ENCODE results near the gene PGAM2. TPM values are rescaled to one million over a fixed set of nuclear protein-coding genes. Genes with fewer than 3 reads are reported as not detected.

PGAM2 gene
- total and polyA plus RNA-seq, 8 donors = 0.92 to 5.8 (median 3.7) TPM; not detected in 4

- peaks cover 19 to 41% (median 34%) of the 10 kb centered on the region in 4 donors for H3K4me1 ChIP-seq
- WGBS, 5 donors = 32 to 59% (median 35%) methylated on average over 8 to 16 of the region's 16 CpGs
- H3K27me3 ChIP-seq = no peaks in the 10 kb centered on the region
- H3K4me3 ChIP-seq = no peak overlapping the region
- no peak for DNase-seq
- peaks cover 26 to 38% (median 36%) of the 10 kb centered on the region in 4 donors for H3K36me3 ChIP-seq
- H3K9me3 ChIP-seq = no peaks in the 10 kb centered on the region
- TF ChIP-seq POLR2AphosphoS5 (IDR thresholded peaks at IDR 0.05) = no peak
- no peak for TF ChIP-seq EP300 (IDR thresholded peaks at IDR 0.05)
- TF ChIP-seq POLR2A (IDR thresholded peaks at IDR 0.05) = no peak
- no peak for TF ChIP-seq CTCF (IDR thresholded peaks at IDR 0.05)
- intact Hi-C loops (cut with DNase I; ENCODE audit: low total_unique reads) = no loop called here
- H3K27ac ChIP-seq = no peak overlapping the region
Measured at GRCh38 chr7:44063894-44064651, 1.3 kb downstream of the PGAM2 start.

GRCh38 chr7:44063547-44063893 lies 1.8 kb downstream of the PGAM2 start:
- Histone ChIP-seq H3K9me3 (no peaks in the 10 kb centered on the region), H3K4me3 (no peak overlapping the region), H3K4me1 (peaks cover 19 to 41% (median 34%) of the 10 kb centered on the region in 4 donors), H3K27ac (no peak overlapping the region), H3K36me3 (peaks cover 32 to 43% (median 42%) of the 10 kb centered on the region in 4 donors), H3K27me3 (no peaks in the 10 kb centered on the region)
- TF ChIP-seq POLR2A (IDR thresholded peaks at IDR 0.05) (no peak), CTCF (IDR thresholded peaks at IDR 0.05) (no peak), POLR2AphosphoS5 (IDR thresholded peaks at IDR 0.05) (no peak), EP300 (IDR thresholded peaks at IDR 0.05) (no peak)
- intact Hi-C loops (cut with DNase I; ENCODE audit: low total_unique reads) = no loop called here
- DNase-seq = no peak
- 35 to 70% (median 55%) methylated on average over 7 to 10 of the region's 10 CpGs for WGBS, 5 donors

GRCh38 chr7:44062903-44063295 lies 2.5 kb downstream of the PGAM2 start:
- intact Hi-C loops (cut with DNase I; ENCODE audit: low total_unique reads) = no loop called here
- 63 to 71% (median 66%) methylated on average over 3 of the region's 3 CpGs for WGBS, 5 donors
- H3K36me3 ChIP-seq = peaks cover 38 to 50% (median 48%) of the 10 kb centered on the region in 4 donors
- no peak overlapping the region for H3K4me3 ChIP-seq
- H3K4me1 ChIP-seq = peaks cover 19 to 35% (median 32%) of the 10 kb centered on the region in 4 donors
- DNase-seq = no peak
- H3K27me3 ChIP-seq = no peaks in the 10 kb centered on the region
- TF ChIP-seq CTCF (IDR thresholded peaks at IDR 0.05) (no peak), POLR2AphosphoS5 (IDR thresholded peaks at IDR 0.05) (no peak), EP300 (IDR thresholded peaks at IDR 0.05) (no peak), POLR2A (IDR thresholded peaks at IDR 0.05) (no peak)
- no peak overlapping the region for H3K27ac ChIP-seq
- no peaks in the 10 kb centered on the region for H3K9me3 ChIP-seq

DNA sequence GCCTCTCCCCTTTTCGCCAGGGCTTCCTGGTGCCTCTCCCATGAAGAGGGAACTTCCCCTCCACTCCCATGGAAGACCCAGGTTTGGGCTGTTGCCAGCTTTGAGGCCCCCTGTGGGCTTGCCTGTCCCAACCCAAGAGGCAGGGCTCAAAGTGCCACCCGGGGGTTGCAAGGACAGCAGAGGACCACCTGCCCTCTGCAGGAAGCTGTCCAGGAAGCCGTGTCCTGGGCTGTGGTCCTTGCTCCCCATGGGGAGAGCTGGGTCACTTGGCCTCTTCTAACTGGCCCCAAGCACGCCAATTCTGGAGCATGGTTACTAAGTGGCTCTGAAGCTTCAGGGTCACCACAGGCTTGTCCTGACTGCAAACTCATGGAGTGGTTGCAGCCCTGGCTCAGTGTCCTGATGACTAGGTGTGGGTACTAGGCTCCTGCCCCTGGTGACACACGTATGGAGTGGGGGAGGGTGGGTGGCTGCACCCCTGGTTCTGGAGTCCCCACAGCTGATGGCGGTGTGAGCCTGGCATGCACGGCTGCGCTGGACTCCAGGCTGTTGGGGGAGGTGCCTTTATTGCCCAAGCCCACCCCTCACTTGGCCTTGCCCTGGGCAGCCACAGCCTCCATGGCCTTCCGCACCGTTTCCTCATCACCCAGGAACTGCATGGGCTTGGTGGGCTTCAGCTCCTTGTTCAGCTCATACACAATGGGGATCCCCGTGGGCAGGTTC lies 3.0 kb downstream of the PGAM2 start:
- Histone ChIP-seq H3K27ac (no peak overlapping the region), H3K27me3 (no peaks in the 10 kb centered on the region), H3K4me1 (peaks cover 19 to 34% (median 29%) of the 10 kb centered on the region in 4 donors), H3K9me3 (no peaks in the 10 kb centered on the region), H3K4me3 (no peak overlapping the region), H3K36me3 (peaks cover 44 to 55% (median 54%) of the 10 kb centered on the region in 4 donors)
- WGBS, 5 donors = 71 to 87% (median 87%) methylated on average over 3 to 11 of the region's 11 CpGs
- intact Hi-C loops (cut with DNase I; ENCODE audit: low total_unique reads) = no loop called here
- no peak for DNase-seq
- no peak for TF ChIP-seq POLR2A (IDR thresholded peaks at IDR 0.05)
- TF ChIP-seq POLR2AphosphoS5 (IDR thresholded peaks at IDR 0.05) = no peak
- TF ChIP-seq CTCF (IDR thresholded peaks at IDR 0.05) = no peak
- TF ChIP-seq EP300 (IDR thresholded peaks at IDR 0.05) = no peak
